ENCODE data around the gene DOCK2.

The DOCK2 gene

GRCh38 chr5:169695025-169695625 lies 58.0 kb downstream of the DOCK2 start:
- no peak for ATAC-seq

- ATAC-seq, result no peak
Observed at GRCh38 chr5:169695919-169696490, 58.9 kb downstream of the DOCK2 start.

GRCh38 chr5:169696621-169697510 lies 59.8 kb downstream of the DOCK2 start:
- no peak for ATAC-seq

GRCh38 chr5:169697511-169697890 lies 60.4 kb downstream of the DOCK2 start:
- no peak for ATAC-seq

GRCh38 chr5:169697976-169698375 lies 60.9 kb downstream of the DOCK2 start:
- ATAC-seq, result no peak

- no peak for ATAC-seq
Observed at GRCh38 chr5:169700611-169701010, 63.5 kb downstream of the DOCK2 start.

- no peak for ATAC-seq
Observed at GRCh38 chr5:169701910-169702451, 64.9 kb downstream of the DOCK2 start.

- ATAC-seq, result peak; percentile 86 to 88
Observed at GRCh38 chr5:169702693-169703481, 65.8 kb downstream of the DOCK2 start.

GRCh38 chr5:169703813-169704212 lies 66.7 kb downstream of the DOCK2 start:
- ATAC-seq, result no peak

GRCh38 chr5:169705322-169705721 lies 68.2 kb downstream of the DOCK2 start:
- no peak for ATAC-seq

GRCh38 chr5:169706071-169706470 lies 69.0 kb downstream of the DOCK2 start:
- no peak for ATAC-seq

- no peak for ATAC-seq
Observed at GRCh38 chr5:169706758-169707450, 69.8 kb downstream of the DOCK2 start.

- ATAC-seq, result no peak
Observed at GRCh38 chr5:169707686-169708085, 70.6 kb downstream of the DOCK2 start.

GRCh38 chr5:169710675-169711074 lies 73.6 kb downstream of the DOCK2 start:
- no peak for ATAC-seq

GRCh38 chr5:169711551-169712225 lies 74.6 kb downstream of the DOCK2 start:
- no peak for ATAC-seq

GRCh38 chr5:169712428-169712827 lies 75.4 kb downstream of the DOCK2 start:
- ATAC-seq, result no peak

GRCh38 chr5:169716287-169716686 lies 79.2 kb downstream of the DOCK2 start:
- ATAC-seq, result no peak

GRCh38 chr5:169717288-169717687 lies 80.2 kb downstream of the DOCK2 start:
- no peak for ATAC-seq

- ATAC-seq, result peak in 1 of 2 donors; percentile 27
Observed at GRCh38 chr5:169719360-169720314, 82.6 kb downstream of the DOCK2 start.

GRCh38 chr5:169721771-169722170 lies 84.7 kb downstream of the DOCK2 start:
- no peak for ATAC-seq

All from activated CD4-positive, CD25-positive, alpha-beta regulatory T cell treated with anti-CD3 and anti-CD28 coated beads, Interleukin-2, amount 50 U/mL, for 24 hours (primary cell).